Activated naive CD4-positive, alpha-beta T cell treated with anti-CD3 and anti-CD28 coated beads, Interleukin-2, amount 50 U/mL, for 72 hours (primary cell): ENCODE results near the gene FOSL2. TPM values are rescaled to one million over a fixed set of nuclear protein-coding genes. Genes with fewer than 3 reads are reported as not detected.

Experiments used
- ATAC-seq, 2 donors: fragments of 150-1000 bp; cut with Tn5 transposase; 2 replicates each; pipeline ENCODE4 v1.10.0; 2021; ENCODE audit warnings: mild to moderate bottlenecking in 2 of 2, moderate library complexity in 2 of 2
- DNase-seq, 2 donors: peaks; one replicate each; pipeline ENCODE4 v3.0.0; 2021 to 2022; ENCODE audit warnings: low spot score in 2 of 2
- H3K27ac Mint-ChIP-seq, 2 donors: one replicate each; pipeline ENCODE4 v1.8.0; 2022; ENCODE audit warnings: mild to moderate bottlenecking in 2 of 2, mixed read lengths in 2 of 2
- H3K36me3 Mint-ChIP-seq, 2 donors: one replicate each; pipeline ENCODE4 v1.8.0; 2022; ENCODE audit warnings: mixed read lengths in 2 of 2
- H3K9me3 Mint-ChIP-seq, 2 donors: one replicate each; pipeline ENCODE4 v1.8.0; 2022; ENCODE audit warnings: mixed read lengths in 2 of 2
- total RNA-seq, 2 donors: library from RNA; stranded (reverse); gene quantifications; one replicate each; pipeline ENCODE4 v1.2.3, GENCODE V29; 2022

FOSL2 gene
- total RNA-seq: 100 to 1,000 TPM in 1 of 2 donors, 10 to 100 TPM in 1; 99.3 to 153 TPM

- H3K9me3 Mint-ChIP-seq: peaks cover 0 to 4% of the 10 kb centered on the region in 2 donors
Measured at GRCh38 chr2:28392297-28393113, at the start of gene FOSL2. Gene FOSL2 (plus strand): TSS chr2:28392858. CDS start chr2:28393721, 863 bp downstream.

GRCh38 chr2:28343184-28343942 is 49.3 kb upstream of the FOSL2 start:
- ATAC-seq (no peak), DNase-seq (no peak)
- H3K36me3 Mint-ChIP-seq: no peaks in the 10 kb centered on the region
- peak overlapping the region in 1 of 2 donors; percentile 88 for H3K27ac Mint-ChIP-seq
- no peaks in the 10 kb centered on the region for H3K9me3 Mint-ChIP-seq

More at GRCh38 chr2:28392297-28393113, at the start of gene FOSL2:
- peak; percentile 77 to 80 for ATAC-seq
- peaks cover 13 to 16% of the 10 kb centered on the region in 2 donors for H3K36me3 Mint-ChIP-seq
- peak within 1 kb of the TSS in 1 of 2 donors; percentile 97 for H3K27ac Mint-ChIP-seq
- peak; percentile 90 to 97 for DNase-seq

- DNase-seq (no peak), ATAC-seq (no peak)
- Mint-ChIP-seq H3K36me3 (no peaks in the 10 kb centered on the region), H3K27ac (peak overlapping the region in 1 of 2 donors; percentile 6), H3K9me3 (no peaks in the 10 kb centered on the region)
Measured at GRCh38 chr2:28343971-28344715, 48.5 kb upstream of the FOSL2 start.

- ATAC-seq: no peak
- Mint-ChIP-seq H3K27ac (peak overlapping the region in 1 of 2 donors; percentile 6), H3K36me3 (no peaks in the 10 kb centered on the region), H3K9me3 (no peaks in the 10 kb centered on the region)
- DNase-seq: no peak
Measured at GRCh38 chr2:28344756-28345373, 47.8 kb upstream of the FOSL2 start.

- no peak for ATAC-seq
- no peak for DNase-seq
- peak overlapping the region in 1 of 2 donors; percentile 6 for H3K27ac Mint-ChIP-seq
- no peaks in the 10 kb centered on the region for H3K9me3 Mint-ChIP-seq
- no peaks in the 10 kb centered on the region for H3K36me3 Mint-ChIP-seq
Measured at GRCh38 chr2:28345619-28346018, 47.0 kb upstream of the FOSL2 start.

- no peak for DNase-seq
- no peak overlapping the region for H3K27ac Mint-ChIP-seq
Measured at GRCh38 chr2:28346587-28346986, 46.1 kb upstream of the FOSL2 start.

GRCh38 chr2:28347193-28347592 is 45.5 kb upstream of the FOSL2 start:
- no peaks in the 10 kb centered on the region for H3K36me3 Mint-ChIP-seq
- H3K9me3 Mint-ChIP-seq: no peaks in the 10 kb centered on the region
- DNase-seq (no peak), ATAC-seq (no peak)
- H3K27ac Mint-ChIP-seq: peak overlapping the region; percentile 41 to 83

More at GRCh38 chr2:28346587-28346986, 46.1 kb upstream of the FOSL2 start:
- Mint-ChIP-seq H3K9me3 (no peaks in the 10 kb centered on the region), H3K36me3 (no peaks in the 10 kb centered on the region)
- ATAC-seq: no peak

- Mint-ChIP-seq H3K9me3 (no peaks in the 10 kb centered on the region), H3K27ac (peak overlapping the region; percentile 41 to 83), H3K36me3 (no peaks in the 10 kb centered on the region)
- DNase-seq (no peak), ATAC-seq (no peak)
Measured at GRCh38 chr2:28347596-28347995, 45.1 kb upstream of the FOSL2 start.

- Mint-ChIP-seq H3K27ac (peak overlapping the region; percentile 60 to 83), H3K9me3 (no peaks in the 10 kb centered on the region), H3K36me3 (no peaks in the 10 kb centered on the region)
- peak in 1 of 2 donors; percentile 76 for DNase-seq
- peak; percentile 49 to 80 for ATAC-seq
Measured at GRCh38 chr2:28348149-28348567, 44.5 kb upstream of the FOSL2 start.

- no peak for DNase-seq
- Mint-ChIP-seq H3K27ac (peak overlapping the region in 1 of 2 donors; percentile 83), H3K36me3 (no peaks in the 10 kb centered on the region), H3K9me3 (no peaks in the 10 kb centered on the region)
- ATAC-seq: no peak
Measured at GRCh38 chr2:28348921-28349320, 43.7 kb upstream of the FOSL2 start.

GRCh38 chr2:28349546-28350165 is 43.0 kb upstream of the FOSL2 start:
- ATAC-seq (no peak), DNase-seq (no peak)
- no peak overlapping the region for H3K27ac Mint-ChIP-seq
- H3K36me3 Mint-ChIP-seq: no peaks in the 10 kb centered on the region
- H3K9me3 Mint-ChIP-seq: no peaks in the 10 kb centered on the region

- ATAC-seq (no peak), DNase-seq (no peak)
- no peaks in the 10 kb centered on the region for H3K9me3 Mint-ChIP-seq
- H3K36me3 Mint-ChIP-seq: no peaks in the 10 kb centered on the region
- H3K27ac Mint-ChIP-seq: no peak overlapping the region
Measured at GRCh38 chr2:28350196-28350595, 42.5 kb upstream of the FOSL2 start.

GRCh38 chr2:28350791-28351285 is 41.8 kb upstream of the FOSL2 start:
- H3K9me3 Mint-ChIP-seq: no peaks in the 10 kb centered on the region
- H3K36me3 Mint-ChIP-seq: no peaks in the 10 kb centered on the region
- ATAC-seq: no peak
- H3K27ac Mint-ChIP-seq: peak overlapping the region in 1 of 2 donors; percentile 82
- DNase-seq: no peak

- no peak for DNase-seq
- peak; percentile 58 to 67 for ATAC-seq
- no peaks in the 10 kb centered on the region for H3K9me3 Mint-ChIP-seq
- H3K27ac Mint-ChIP-seq: peak overlapping the region in 1 of 2 donors; percentile 82
- H3K36me3 Mint-ChIP-seq: no peaks in the 10 kb centered on the region
Measured at GRCh38 chr2:28351621-28352020, 41.0 kb upstream of the FOSL2 start.

- no peak for ATAC-seq
- Mint-ChIP-seq H3K27ac (peak overlapping the region in 1 of 2 donors; percentile 82), H3K9me3 (no peaks in the 10 kb centered on the region), H3K36me3 (no peaks in the 10 kb centered on the region)
- no peak for DNase-seq
Measured at GRCh38 chr2:28352104-28352503, 40.6 kb upstream of the FOSL2 start.
